IPS-18c (cell line): ENCODE data around the gene GRIPAP1.
A peak's percentile ranks its signal among the peaks of the same experiment; 100 is the strongest.
"Not testable (repeated sequence)": the region's sequence is repeated elsewhere in the genome, so short reads cannot be mapped to it uniquely, and the experiment has no call there.

ENCODE experiments used
- H3K4me3 ChIP-seq: 2 replicates; pipeline ENCODE4 v1.7.0; 2013; ENCODE audit warnings: low read depth, mild to moderate bottlenecking, low read length, moderate library complexity; ENCODE audit not compliant: insufficient read depth
- H3K9me3 ChIP-seq: one replicate; pipeline ENCODE4 v1.6.1; 2013; ENCODE audit warnings: mild to moderate bottlenecking, low read length, moderate library complexity; ENCODE audit not compliant: control insufficient read depth, insufficient read depth

The GRIPAP1 gene

DNA sequence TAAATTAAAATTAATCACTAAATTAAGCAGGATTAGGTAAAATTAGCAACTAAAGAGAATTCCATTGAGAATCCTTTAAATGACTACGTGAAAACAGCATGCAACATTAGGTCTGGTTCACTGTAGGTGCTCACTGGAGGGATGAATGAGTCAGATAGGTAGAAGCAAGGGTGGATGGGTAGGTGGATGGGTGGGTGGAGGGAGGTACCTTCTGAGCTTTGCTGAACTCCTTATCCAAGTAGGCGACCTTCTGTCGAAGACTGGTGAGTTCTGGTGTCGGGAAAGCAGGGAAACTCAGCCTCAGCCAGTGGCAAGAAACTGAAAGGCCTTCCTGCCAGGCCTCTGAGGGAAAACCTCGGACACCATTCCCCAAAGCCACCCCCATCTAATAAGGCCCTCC, 3.0 kb downstream of the GRIPAP1 start:
- no peak overlapping the region for H3K4me3 ChIP-seq
- H3K9me3 ChIP-seq: peaks cover 10% of the 10 kb centered on the region

DNA sequence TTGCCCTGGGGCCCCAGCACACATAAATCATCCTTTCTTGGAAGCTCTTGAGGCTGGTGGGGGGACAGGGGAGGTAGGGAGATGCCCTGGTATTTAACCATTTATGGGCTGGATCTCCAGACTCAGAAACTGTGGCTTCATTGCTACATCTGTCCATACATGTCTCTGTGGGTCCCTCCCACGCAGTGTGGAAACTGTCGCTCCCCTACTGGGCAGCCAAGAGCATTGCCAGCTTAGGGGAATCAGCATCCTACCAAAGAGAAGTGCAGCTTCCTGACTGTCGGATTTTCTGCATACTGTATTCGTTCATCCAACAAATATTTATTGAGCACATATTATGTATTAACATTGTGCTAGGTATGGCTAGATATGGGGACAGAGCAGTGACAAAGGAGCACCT, 3.7 kb downstream of the GRIPAP1 start:
- H3K9me3 ChIP-seq: peaks cover 8% of the 10 kb centered on the region
- H3K4me3 ChIP-seq: no peak overlapping the region

DNA sequence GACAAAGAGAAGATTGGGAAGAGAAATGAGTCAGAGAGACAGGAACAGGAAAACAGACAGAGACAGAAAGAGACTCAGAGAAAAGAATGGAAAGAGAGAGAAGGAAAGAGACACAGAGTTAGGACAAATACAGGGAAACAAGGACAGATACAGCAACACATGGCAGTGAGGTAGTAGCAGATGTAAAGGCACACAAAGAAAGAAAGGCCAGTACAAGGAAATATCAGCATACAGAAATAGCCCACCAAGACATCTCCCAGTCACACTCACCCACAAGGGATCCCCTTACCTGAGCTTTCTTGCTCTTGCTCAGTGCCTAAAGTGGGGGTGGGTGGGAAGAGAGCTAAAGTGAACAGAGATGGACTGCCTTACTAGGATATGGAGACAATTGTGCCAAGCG, 4.2 kb downstream of the GRIPAP1 start:
- Histone ChIP-seq H3K4me3 (no peak overlapping the region), H3K9me3 (peaks cover 10% of the 10 kb centered on the region)

DNA sequence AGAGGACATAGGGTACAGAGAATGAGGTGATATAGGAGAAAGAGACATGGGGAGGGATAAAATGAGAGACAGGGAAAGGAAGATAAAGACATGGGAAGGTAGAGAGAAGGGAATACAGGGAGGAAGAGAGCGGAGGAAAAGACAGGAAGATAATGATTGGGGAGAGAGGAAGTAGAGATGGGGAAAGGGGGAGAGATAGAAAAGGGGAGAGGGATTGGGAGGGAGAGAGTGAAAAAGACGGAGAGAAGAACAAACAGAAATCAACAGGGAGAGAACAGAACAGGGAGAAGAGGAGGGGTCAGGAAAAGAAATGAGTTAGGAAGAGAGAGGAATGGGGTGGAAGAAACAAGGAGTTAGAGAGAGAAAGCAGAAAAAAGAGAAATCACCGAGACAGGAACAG, 4.6 kb downstream of the GRIPAP1 start:
- Histone ChIP-seq H3K9me3 (peaks cover 10% of the 10 kb centered on the region), H3K4me3 (no peak overlapping the region)

DNA sequence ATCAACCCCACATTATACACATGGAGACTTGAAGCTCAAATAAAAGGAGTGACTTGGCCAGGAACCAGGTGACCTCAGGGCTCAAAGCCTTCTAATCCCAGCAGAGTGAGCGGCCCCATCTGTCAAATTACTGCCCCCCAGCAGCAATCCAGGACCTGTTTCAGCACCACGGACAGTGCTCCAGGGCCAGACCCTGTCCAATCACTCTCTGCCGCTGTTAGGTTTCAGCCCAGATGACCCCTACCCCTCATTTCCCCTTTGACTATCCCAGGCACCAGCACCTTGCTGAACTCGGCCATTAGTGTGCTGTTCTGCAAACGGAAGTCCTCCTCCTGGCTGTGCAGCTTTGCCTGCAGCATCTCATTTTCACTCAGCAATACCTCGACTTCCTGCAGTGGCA, 5.1 kb downstream of the GRIPAP1 start:
- peaks cover 10% of the 10 kb centered on the region for H3K9me3 ChIP-seq

DNA sequence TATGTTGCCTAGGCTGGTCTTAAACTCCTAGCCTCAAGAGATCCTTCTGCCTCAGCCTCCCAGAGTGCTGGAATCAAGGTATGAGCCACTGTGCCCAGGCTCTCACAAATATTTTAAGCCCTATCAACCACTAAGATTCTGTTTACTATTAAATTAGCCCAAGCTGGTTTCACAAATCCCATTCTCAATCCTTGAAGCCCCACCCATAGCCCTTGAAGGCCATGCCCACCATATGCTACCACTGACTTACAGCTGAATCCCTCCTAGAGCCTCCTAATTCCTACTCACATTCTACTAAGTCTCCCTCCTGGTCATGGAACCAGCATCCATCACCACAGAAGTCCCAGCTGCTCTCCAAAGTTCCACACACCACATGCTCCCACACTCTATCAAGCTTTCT, 9.7 kb downstream of the GRIPAP1 start:
- Histone ChIP-seq H3K9me3 (peaks cover 20% of the 10 kb centered on the region), H3K4me3 (no peak overlapping the region)

More for the DNA sequence above, 5.1 kb downstream of the GRIPAP1 start:
- no peak overlapping the region for H3K4me3 ChIP-seq

DNA sequence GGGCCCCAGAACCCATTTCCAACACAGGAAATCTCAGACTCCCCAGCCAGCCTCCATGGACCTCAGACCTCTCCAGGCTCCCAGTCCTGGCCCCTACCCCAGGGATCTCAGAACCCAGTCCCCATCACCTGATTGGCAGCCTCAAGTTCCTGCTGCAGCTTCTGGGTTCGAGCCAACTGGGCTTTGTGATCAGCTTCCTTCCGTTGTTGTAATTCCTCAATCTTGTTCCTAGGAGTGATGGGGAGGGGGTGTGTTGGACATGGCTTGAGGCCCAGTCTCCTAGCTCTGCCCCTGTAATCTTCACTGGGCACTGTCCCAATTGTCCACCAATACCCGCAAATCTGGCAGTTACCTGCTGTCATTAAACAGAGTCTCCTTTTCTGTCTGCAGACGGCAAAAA, 12.6 kb downstream of the GRIPAP1 start:
- Histone ChIP-seq H3K4me3 (no peak overlapping the region), H3K9me3 (peaks cover 14% of the 10 kb centered on the region)

DNA sequence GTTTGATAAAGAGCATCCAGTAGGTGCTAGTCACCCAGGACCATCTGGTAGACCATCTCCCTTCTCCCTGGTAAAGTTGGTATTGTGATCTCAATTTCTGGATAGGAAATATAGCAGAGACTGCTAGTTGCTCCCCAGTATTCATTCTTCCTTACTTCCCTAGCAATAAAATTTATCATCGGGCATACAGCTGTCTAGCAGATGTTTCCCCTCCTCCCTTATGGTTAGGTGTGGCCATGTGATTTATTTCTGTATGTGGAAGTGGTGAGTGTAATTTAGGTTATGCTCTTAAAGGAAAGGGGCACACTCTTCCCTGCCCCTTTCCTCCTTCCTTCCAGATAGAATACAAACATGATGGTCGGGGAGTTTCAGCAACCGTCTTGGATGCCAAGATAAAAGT, 18.2 kb downstream of the GRIPAP1 start:
- no peak overlapping the region for H3K4me3 ChIP-seq
- peaks cover 9% of the 10 kb centered on the region for H3K9me3 ChIP-seq

DNA sequence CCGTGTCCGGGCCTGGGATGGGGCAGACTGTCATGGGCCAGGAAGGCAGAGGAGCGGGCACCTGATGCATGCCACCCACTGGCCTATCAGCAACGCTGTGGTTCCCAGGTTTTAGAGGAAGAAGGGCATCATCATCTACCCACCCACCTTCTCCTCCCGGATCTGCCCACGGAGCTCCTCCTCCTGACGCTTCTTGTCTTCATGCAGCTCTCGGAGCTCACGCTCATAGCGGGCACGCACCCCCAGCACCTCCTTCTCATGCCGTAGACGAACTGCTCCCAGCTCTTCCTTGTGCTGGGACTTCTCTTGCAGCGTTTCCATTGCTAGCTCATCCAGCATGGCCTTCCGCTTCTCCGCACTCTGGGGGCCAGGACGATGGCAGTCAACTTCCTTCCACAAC, 19.0 kb downstream of the GRIPAP1 start:
- no peak overlapping the region for H3K4me3 ChIP-seq
- peaks cover 8% of the 10 kb centered on the region for H3K9me3 ChIP-seq

DNA sequence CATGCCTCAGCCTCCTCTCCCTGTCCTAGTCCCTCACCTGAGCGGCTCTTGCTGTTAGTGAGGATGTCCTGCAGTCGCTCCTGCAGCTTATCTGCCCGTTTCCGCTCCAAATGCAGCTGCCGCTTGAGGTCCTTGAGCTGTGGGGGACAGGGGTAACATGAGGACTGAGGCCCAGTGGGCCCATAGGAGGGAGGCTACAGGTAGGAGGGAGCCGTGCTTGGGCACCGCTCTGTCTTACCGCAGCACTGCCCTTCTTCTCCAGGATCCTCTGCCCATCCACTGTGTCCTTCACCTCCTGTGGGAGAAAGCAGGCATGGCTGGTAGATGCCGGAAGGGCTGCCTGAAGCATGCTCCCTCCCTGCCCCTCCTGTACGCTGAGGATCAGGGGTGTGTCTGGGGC, 20.9 kb downstream of the GRIPAP1 start:
- Histone ChIP-seq H3K4me3 (no peak overlapping the region), H3K9me3 (peaks cover 8% of the 10 kb centered on the region)

DNA sequence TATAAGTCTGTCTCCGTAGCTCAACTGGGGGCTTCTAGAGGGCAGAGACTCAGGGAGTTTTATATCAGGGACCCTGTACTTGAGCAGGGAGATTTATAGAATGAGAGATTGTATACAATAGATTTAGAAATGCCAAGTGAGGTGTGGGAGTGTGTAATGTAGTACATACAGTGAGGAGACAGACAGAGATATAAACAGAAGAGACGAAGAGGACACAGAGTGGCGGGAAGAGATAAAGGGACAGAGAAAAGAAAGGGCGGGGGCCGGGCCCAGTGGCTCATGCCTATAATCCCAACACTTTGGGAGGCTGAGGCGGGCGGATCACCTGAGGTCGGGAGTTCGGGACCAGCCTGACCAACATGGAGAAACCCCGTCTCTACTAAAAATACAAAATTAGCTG, 21.7 kb downstream of the GRIPAP1 start:
- not testable (repeated sequence) for H3K4me3 ChIP-seq, H3K9me3 ChIP-seq

DNA sequence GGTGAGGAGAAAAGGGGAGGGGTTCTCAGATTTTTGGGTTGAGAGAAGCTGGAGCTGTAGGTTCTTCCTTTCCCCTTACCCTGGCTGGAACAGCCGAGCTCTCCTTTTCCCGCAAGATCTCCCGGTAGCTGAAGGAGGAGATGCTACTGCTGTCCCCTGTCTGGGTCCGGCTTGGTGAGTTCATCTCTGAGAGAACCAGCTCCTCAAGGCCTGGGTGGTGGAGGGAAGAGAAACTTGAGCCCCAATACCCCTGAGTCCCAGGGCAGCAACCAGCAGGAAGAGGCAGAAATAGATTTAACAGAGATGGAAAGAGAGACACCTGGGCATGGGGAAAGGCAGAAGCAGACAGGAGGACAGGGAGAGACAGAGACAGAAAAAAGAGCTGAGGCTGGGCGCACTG, 23.8 kb downstream of the GRIPAP1 start:
- peaks cover 12% of the 10 kb centered on the region for H3K9me3 ChIP-seq
- H3K4me3 ChIP-seq: no peak overlapping the region

DNA sequence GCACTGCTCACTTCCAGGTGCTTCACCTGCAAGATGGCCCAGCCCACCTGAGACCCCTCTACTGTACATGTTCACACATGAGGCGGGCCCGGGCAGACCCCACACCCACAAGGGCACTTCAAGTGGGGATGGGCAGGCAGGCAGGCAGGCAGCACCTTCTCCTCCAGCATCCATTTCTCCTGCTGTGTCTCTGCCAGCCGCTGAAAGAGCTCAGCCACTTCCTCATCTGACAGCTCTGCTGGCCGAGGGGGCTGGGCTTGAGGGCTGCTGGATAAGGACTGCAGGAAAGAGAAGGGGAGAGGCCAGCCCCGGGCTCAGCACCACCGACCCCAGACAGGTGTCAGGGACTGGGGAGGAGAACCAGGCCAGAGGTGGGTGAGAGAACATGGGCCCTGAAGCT, 26.0 kb downstream of the GRIPAP1 start:
- Histone ChIP-seq H3K4me3 (no peak overlapping the region), H3K9me3 (peaks cover 10% of the 10 kb centered on the region)

DNA sequence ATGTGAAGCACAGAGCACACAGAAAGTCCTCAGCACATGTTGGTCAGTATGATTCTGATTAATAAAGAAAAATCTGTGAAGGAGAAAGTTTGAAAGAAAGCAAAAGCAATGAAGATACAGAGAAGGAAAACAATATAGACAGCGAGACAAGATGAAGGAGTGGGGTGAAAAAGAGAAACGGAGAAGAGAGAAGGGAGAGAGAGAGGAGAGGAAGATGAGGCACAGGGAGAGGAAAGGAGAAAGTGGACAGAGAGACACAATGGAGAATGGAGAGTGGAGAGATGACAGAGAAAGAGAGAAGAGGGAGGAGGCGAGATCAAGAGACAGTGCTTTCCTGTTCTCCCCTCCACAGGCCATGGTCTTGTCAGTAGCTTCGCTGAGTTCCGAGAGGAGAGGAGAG, 26.5 kb downstream of the GRIPAP1 start:
- Histone ChIP-seq H3K4me3 (no peak overlapping the region), H3K9me3 (peaks cover 7% of the 10 kb centered on the region)

DNA sequence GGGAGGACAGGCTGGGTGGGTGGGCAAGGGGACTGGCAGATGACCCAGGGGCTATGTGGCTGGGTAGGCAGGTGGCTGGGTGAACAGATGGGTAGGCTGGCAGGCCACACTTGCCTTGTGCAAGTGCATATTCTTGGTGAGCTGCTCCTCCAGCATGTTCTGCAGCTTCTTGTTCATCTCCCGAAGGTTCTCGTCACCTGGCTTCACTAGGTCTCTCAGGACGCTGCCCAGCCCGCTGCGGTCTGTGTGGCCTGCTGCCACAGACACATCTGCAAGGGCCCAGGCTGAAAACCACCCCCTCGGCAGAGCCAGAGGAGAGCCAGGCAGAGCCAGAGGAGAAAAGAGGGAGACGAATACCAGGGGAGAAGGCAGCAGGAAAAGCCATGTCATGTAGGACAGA, 27.0 kb downstream of the GRIPAP1 start:
- peaks cover 7% of the 10 kb centered on the region for H3K9me3 ChIP-seq
- no peak overlapping the region for H3K4me3 ChIP-seq

DNA sequence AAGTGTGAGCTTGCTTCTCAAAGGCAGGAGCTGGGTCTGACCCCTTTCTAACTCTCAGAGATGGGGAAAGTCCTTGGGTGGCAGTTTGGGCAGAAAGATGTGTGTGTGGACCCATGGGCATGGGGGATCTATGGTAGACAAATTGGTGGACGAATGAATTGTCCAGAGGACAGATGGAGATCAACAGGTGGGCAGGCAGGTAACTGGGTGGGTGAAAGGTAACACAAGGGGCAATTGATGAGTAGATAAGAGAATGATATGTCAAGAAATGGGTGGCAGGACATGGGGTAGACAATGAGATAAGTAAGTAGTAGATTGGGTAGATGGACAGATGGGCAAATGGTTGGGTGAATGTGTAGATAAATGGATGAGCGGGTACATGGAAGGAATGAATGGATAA, 27.5 kb downstream of the GRIPAP1 start:
- Histone ChIP-seq H3K4me3 (no peak overlapping the region), H3K9me3 (peaks cover 9% of the 10 kb centered on the region)

DNA sequence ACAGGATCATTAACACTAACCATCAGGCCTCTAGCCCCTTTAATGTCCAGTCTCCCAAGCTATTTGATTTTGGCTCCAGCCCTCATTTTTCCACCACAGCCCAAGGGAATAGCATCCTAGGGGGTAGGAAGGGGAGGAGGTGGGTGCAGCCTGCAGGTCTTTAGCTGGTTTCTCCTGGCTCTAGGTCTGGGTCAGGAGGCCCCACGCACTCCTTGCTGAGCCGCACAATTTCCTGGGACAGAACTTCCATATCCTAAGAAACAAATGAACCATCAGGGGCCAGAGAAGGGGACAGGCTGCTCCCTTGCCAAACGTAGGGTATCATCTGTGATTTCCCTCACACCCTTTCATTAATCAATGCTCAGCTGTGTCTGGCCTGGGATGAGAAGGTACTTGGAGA, 28.0 kb downstream of the GRIPAP1 start:
- H3K9me3 ChIP-seq: peaks cover 12% of the 10 kb centered on the region
- no peak overlapping the region for H3K4me3 ChIP-seq

DNA sequence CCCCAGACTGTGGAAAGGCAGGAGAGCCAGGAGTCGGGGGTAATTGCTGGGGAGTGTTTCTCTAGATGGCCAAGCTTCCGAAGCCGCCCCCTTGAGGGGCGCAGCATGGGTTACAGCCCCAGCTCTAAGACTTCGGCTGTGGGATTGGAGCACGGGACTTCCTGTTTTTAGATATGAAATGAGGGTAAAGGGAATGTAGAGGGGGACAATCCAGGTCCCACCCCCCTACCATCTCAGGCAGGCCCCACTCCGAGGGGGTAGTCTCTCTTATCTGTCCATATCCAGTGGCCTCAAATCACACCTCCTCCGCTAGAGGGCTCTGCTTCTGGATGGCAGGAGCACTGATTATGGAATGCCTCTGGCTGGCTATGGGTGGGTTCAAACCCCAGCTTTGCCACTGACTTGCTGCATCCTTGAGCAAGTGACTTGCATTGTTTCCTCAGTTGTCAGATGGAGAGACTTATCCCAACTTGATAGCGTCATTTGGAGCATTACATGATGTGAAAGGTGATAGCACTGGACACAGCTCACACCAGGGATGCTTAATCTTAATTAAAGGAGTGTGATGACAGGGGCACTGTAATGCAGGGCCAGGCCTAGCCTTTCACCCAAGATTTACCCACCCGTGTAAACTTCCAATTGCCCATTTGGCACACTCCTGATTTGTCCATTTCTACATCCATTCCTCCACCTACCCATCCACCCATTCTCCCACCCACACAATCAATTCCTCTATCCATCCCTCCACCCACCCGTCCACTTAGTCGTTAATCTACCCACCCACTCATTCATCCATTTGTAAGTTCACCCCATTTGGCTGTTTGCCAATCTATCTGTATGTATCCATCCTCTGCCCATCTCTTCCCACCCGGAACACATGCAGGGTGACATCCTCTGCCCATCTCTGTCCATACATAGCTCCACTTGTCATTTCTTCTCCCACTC, 29.6 kb downstream of the GRIPAP1 start:
- Histone ChIP-seq H3K9me3 (peaks cover 14% of the 10 kb centered on the region), H3K4me3 (peak overlapping the region; percentile 54)
